ENCODE results near the gene SPAG6. TPM values are rescaled to one million over a fixed set of nuclear protein-coding genes. Genes with fewer than 3 reads are reported as not detected.

Gene SPAG6
- not detected in 5 replicates for total RNA-seq (2022; extraction: Qiagen RNA extraction)

GRCh38 chr10:22345301-22346095 is at the start of gene SPAG6:
SPAG6 (plus strand) TSS chr10:22345496; CDS start chr10:22345612, 116 bp downstream.

DNA sequence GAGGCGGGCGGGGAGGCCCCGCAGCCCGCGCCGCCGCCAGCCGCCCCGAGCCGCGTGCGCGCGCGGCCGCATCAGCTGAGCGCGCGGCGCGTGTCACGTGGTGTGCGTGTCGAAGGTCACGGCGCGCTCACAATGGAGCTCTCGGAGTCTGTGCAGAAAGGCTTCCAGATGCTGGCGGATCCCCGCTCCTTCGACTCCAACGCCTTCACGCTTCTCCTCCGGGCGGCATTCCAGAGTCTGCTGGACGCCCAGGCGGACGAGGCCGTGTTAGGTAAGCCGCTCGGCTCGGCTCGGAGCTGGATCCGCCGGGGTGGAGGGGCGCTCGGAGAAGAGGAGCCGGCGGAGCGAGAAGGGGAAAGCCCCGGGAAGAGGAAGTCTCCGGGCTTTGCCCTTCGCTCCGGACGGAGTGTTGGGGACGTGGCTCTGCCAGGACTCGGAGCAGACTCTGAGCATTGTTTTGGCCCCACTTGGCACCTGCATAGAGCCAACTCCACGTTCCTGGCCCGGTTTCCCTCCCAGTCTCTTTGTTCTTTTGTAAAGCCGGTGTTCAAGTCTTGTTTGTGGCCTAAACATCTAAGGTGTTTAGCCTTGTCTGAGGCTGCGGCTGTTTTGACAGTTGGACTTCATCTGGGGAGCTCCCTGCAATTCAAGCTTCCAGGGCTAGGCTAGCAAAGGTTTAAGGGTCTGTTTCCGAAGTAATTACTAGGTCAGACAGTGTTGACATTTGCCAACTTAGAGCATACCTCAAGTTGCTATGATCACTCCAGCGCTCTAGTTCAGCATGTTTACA is 28.8 kb upstream of the SPAG6 start, which contains the start of gene COMMD3:
Gene COMMD3 (plus strand): TSS at position 103 of the 790 bp plus-strand sequence. CDS start 30 bp downstream, at position 133.

GRCh38 chr10:22320591-22321155 is 24.6 kb upstream of the SPAG6 start, which contains the start of gene BMI1:
BMI1 (plus strand) TSS chr10:22321099; CDS start chr10:22326450, 5,351 bp downstream.

Other genes with a start within 250 kb of the SPAG6 start
- 0.14 to 0.23 TPM (median 0.16 TPM) in 4 of 5 replicates, not detected in the other for gene EBLN1, start 127.5 kb upstream of the SPAG6 start, total RNA-seq (2022; extraction: Qiagen RNA extraction)
- gene COMMD3, start 29.1 kb upstream of the SPAG6 start, total RNA-seq (2022; extraction: Qiagen RNA extraction) = 45.5 to 56.0 TPM (median 52.9 TPM) in 5 replicates
- 31.0 to 38.5 TPM (median 37.0 TPM) in 5 replicates for gene BMI1, start 24.4 kb upstream of the SPAG6 start, total RNA-seq (2022; extraction: Qiagen RNA extraction)